Measurements from ENCODE around the gene TPD52L2. TPM values are rescaled to one million over a fixed set of nuclear protein-coding genes. Genes with fewer than 3 reads are reported as not detected.
A peak's percentile ranks its signal among the peaks of the same experiment; 100 is the strongest.

The TPD52L2 gene
- total RNA-seq, 1 experiment from 2014 or later = 293 TPM

- Histone ChIP-seq H3K9me3 (no peaks in the 10 kb centered on the region), H3K36me3 (ENCODE audit: control insufficient read depth, insufficient read depth, low read length) (peaks cover 19% of the 10 kb centered on the region), H3K27me3 (replicated peaks; ENCODE audit: control insufficient read depth, insufficient read depth, low read length) (no peaks in the 10 kb centered on the region), H3K4me3 (ENCODE audit: low read depth, low read length) (no peak overlapping the region), H3K4me1 (no peaks in the 10 kb centered on the region)
- no peak for TF ChIP-seq CTCF (IDR thresholded peaks at IDR 0.05; ENCODE audit: insufficient read depth in 1 of 2, low read depth in 1 of 2, low read length in 1 of 2, severe bottlenecking in 1 of 2, unreplicated experiment in 1 of 2)
- H3K36me3 Mint-ChIP-seq (ENCODE audit: insufficient read depth, unreplicated experiment) = peaks cover 99% of the 10 kb centered on the region
- H3K27me3 Mint-ChIP-seq (ENCODE audit: insufficient read depth, unreplicated experiment) = no peaks in the 10 kb centered on the region
- DNase-seq = no peak
- H3K4me3 Mint-ChIP-seq (ENCODE audit: unreplicated experiment) = no peak overlapping the region
- H3K4me1 Mint-ChIP-seq (ENCODE audit: low read depth, unreplicated experiment) = no peaks in the 10 kb centered on the region
- CTCF ChIA-PET = no interaction called here
- no peaks in the 10 kb centered on the region for H3K9me3 Mint-ChIP-seq (ENCODE audit: unreplicated experiment)
- intact Hi-C loops (cut with micrococcal nuclease; ENCODE audit: unreplicated experiment) = no loop called here
- no TSS peak for BruUV-seq (replicated peaks)
- POLR2A ChIA-PET = no interaction called here
- H3K27ac Mint-ChIP-seq (ENCODE audit: unreplicated experiment) = peak overlapping the region; percentile 40
Measured at GRCh38 chr20:63930971-63931553, 66.0 kb downstream of the TPD52L2 start.

GRCh38 chr20:63931735-63932134 lies 66.7 kb downstream of the TPD52L2 start:
- TF ChIP-seq CTCF (IDR thresholded peaks at IDR 0.05; ENCODE audit: insufficient read depth in 1 of 2, low read depth in 1 of 2, low read length in 1 of 2, severe bottlenecking in 1 of 2, unreplicated experiment in 1 of 2) = no peak
- Mint-ChIP-seq H3K36me3 (ENCODE audit: insufficient read depth, unreplicated experiment) (peaks cover 99% of the 10 kb centered on the region), H3K9me3 (ENCODE audit: unreplicated experiment) (no peaks in the 10 kb centered on the region), H3K4me3 (ENCODE audit: unreplicated experiment) (no peak overlapping the region), H3K27me3 (ENCODE audit: insufficient read depth, unreplicated experiment) (no peaks in the 10 kb centered on the region), H3K4me1 (ENCODE audit: low read depth, unreplicated experiment) (no peaks in the 10 kb centered on the region), H3K27ac (ENCODE audit: unreplicated experiment) (peak overlapping the region; percentile 40)
- POLR2A ChIA-PET = no interaction called here
- CTCF ChIA-PET = no interaction called here
- H3K36me3 ChIP-seq (ENCODE audit: control insufficient read depth, insufficient read depth, low read length) = peaks cover 19% of the 10 kb centered on the region
- no peaks in the 10 kb centered on the region for H3K4me1 ChIP-seq
- H3K9me3 ChIP-seq = no peaks in the 10 kb centered on the region
- H3K27me3 ChIP-seq (replicated peaks; ENCODE audit: control insufficient read depth, insufficient read depth, low read length) = no peaks in the 10 kb centered on the region
- peak in 1 of 2 experiments; percentile 46 for DNase-seq
- no TSS peak for BruUV-seq (replicated peaks)
- intact Hi-C loops (cut with micrococcal nuclease; ENCODE audit: unreplicated experiment) = no loop called here
- no peak overlapping the region for H3K4me3 ChIP-seq (ENCODE audit: low read depth, low read length)

GRCh38 chr20:63932606-63933160 lies 67.6 kb downstream of the TPD52L2 start:
- H3K36me3 Mint-ChIP-seq (ENCODE audit: insufficient read depth, unreplicated experiment) = peaks cover 99% of the 10 kb centered on the region
- no peaks in the 10 kb centered on the region for H3K4me1 Mint-ChIP-seq (ENCODE audit: low read depth, unreplicated experiment)
- no peaks in the 10 kb centered on the region for H3K9me3 Mint-ChIP-seq (ENCODE audit: unreplicated experiment)
- intact Hi-C loops (cut with micrococcal nuclease; ENCODE audit: unreplicated experiment) = no loop called here
- TF ChIP-seq CTCF (IDR thresholded peaks at IDR 0.05; ENCODE audit: insufficient read depth in 1 of 2, low read depth in 1 of 2, low read length in 1 of 2, severe bottlenecking in 1 of 2, unreplicated experiment in 1 of 2) = no peak
- H3K4me3 Mint-ChIP-seq (ENCODE audit: unreplicated experiment) = no peak overlapping the region
- peak overlapping the region; percentile 40 for H3K27ac Mint-ChIP-seq (ENCODE audit: unreplicated experiment)
- Histone ChIP-seq H3K9me3 (no peaks in the 10 kb centered on the region), H3K36me3 (ENCODE audit: control insufficient read depth, insufficient read depth, low read length) (peaks cover 19% of the 10 kb centered on the region), H3K4me1 (no peaks in the 10 kb centered on the region), H3K27me3 (replicated peaks; ENCODE audit: control insufficient read depth, insufficient read depth, low read length) (no peaks in the 10 kb centered on the region), H3K4me3 (ENCODE audit: low read depth, low read length) (no peak overlapping the region)
- ChIA-PET POLR2A (no interaction called here), CTCF (no interaction called here)
- DNase-seq = peak in 1 of 2 experiments; percentile 47
- no peaks in the 10 kb centered on the region for H3K27me3 Mint-ChIP-seq (ENCODE audit: insufficient read depth, unreplicated experiment)
- BruUV-seq (replicated peaks) = no TSS peak
